Ishikawa (cell line): Measurements from ENCODE around the gene EBP.

ENCODE experiments used
- CEBPB ChIP-seq: IDR thresholded peaks from 2 replicates; pipeline ENCODE4 v1.6.1; 2012
- CREB1 ChIP-seq: IDR thresholded peaks from 2 replicates; pipeline ENCODE4 v1.6.1; 2012; ENCODE audit warnings: low read depth
- EGR1 ChIP-seq: IDR thresholded peaks from 2 replicates; pipeline ENCODE4 v1.6.1; 2012
- EP300 ChIP-seq: IDR thresholded peaks from 2 replicates; pipeline ENCODE4 v1.6.1; 2012; ENCODE audit warnings: borderline replicate concordance
- FOXM1 ChIP-seq: IDR thresholded peaks from 2 replicates; pipeline ENCODE4 v1.6.1; 2012; ENCODE audit warnings: low read depth, borderline replicate concordance
- NFIC ChIP-seq: IDR thresholded peaks from 2 replicates; pipeline ENCODE4 v1.6.1; 2012
- RAD21 ChIP-seq: IDR thresholded peaks from 2 replicates; pipeline ENCODE4 v1.6.1; 2012; ENCODE audit warnings: low read depth
- TAF1 ChIP-seq: IDR thresholded peaks from 2 replicates; pipeline ENCODE4 v1.6.1; 2012; ENCODE audit warnings: low read depth, mild to moderate bottlenecking
- TCF12 ChIP-seq: IDR thresholded peaks from 2 replicates; pipeline ENCODE4 v1.6.1; 2012; ENCODE audit warnings: low read depth
- TEAD4 ChIP-seq: IDR thresholded peaks from 2 replicates; pipeline ENCODE4 v1.6.1; 2012
- YY1 ChIP-seq: IDR thresholded peaks from 2 replicates; pipeline ENCODE4 v1.6.1; 2012; ENCODE audit warnings: low read depth
- ZBTB7A ChIP-seq: IDR thresholded peaks from 2 replicates; pipeline ENCODE4 v1.6.1; 2012; ENCODE audit warnings: low read depth
- TF ChIP-seq, protein P1 (sequence below): IDR thresholded peaks from 2 replicates; pipeline ENCODE4 v1.6.1; 2012; ENCODE audit warnings: low read depth, mild to moderate bottlenecking
- TF ChIP-seq, protein P2 (sequence below): IDR thresholded peaks from 2 replicates; pipeline ENCODE4 v1.6.1; 2012
- TF ChIP-seq, protein P3 (sequence below): IDR thresholded peaks from 2 replicates; pipeline ENCODE4 v1.6.1; 2012

The EBP gene

DNA sequence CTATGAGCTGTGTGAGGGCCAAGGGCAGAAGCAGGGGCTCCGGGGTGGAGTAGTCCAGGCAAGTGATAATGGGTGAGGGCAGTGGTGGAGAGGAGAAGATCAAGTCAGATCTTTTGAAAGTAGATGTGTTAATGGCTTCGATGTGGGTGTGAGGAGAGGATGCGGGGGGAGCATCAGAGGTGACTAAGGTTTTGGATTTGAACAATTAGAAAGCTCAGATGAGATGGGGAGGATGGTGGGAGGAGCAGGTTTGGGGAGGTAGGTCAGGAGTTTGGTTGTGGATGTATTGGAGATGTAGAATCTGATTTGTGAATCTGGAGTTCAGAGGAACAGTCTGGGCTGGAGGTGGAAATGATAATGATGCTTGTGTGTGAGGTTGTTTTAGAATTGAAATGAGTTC lies 41.0 kb upstream of the EBP start:
- no peak for TF ChIP-seq RAD21
- TF ChIP-seq, protein P1, sequence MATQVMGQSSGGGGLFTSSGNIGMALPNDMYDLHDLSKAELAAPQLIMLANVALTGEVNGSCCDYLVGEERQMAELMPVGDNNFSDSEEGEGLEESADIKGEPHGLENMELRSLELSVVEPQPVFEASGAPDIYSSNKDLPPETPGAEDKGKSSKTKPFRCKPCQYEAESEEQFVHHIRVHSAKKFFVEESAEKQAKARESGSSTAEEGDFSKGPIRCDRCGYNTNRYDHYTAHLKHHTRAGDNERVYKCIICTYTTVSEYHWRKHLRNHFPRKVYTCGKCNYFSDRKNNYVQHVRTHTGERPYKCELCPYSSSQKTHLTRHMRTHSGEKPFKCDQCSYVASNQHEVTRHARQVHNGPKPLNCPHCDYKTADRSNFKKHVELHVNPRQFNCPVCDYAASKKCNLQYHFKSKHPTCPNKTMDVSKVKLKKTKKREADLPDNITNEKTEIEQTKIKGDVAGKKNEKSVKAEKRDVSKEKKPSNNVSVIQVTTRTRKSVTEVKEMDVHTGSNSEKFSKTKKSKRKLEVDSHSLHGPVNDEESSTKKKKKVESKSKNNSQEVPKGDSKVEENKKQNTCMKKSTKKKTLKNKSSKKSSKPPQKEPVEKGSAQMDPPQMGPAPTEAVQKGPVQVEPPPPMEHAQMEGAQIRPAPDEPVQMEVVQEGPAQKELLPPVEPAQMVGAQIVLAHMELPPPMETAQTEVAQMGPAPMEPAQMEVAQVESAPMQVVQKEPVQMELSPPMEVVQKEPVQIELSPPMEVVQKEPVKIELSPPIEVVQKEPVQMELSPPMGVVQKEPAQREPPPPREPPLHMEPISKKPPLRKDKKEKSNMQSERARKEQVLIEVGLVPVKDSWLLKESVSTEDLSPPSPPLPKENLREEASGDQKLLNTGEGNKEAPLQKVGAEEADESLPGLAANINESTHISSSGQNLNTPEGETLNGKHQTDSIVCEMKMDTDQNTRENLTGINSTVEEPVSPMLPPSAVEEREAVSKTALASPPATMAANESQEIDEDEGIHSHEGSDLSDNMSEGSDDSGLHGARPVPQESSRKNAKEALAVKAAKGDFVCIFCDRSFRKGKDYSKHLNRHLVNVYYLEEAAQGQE, result no peak
- no peak for TF ChIP-seq EP300
- no peak for TF ChIP-seq NFIC
- no peak for TF ChIP-seq YY1
- TF ChIP-seq CREB1, result no peak
- no peak for TF ChIP-seq EGR1
- TF ChIP-seq TEAD4, result no peak

DNA sequence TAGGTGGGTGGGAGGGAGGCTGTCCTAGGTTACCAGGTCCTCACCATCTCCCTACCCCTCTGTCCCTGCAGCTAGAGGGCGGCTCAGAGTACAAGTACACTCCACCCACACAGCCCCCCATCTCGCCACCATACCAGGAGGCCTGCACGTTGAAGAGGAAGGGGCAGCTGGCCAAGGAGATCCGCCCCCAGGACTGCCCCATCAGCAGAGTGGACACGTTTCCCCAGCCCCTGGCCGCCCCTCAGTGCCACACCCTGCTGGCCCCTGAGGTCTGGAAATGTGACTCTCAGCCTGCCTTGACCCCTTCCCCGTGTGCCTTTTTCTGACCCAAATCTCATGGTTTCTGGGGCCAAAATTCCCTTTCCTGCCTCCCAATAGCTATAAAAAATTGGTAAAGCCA lies 39.1 kb upstream of the EBP start:
- TF ChIP-seq FOXM1 (no peak), CREB1 (no peak), TEAD4 (no peak), CEBPB (no peak), TAF1 (no peak), TCF12 (no peak), RAD21 (no peak)
- TF ChIP-seq, protein P2, sequence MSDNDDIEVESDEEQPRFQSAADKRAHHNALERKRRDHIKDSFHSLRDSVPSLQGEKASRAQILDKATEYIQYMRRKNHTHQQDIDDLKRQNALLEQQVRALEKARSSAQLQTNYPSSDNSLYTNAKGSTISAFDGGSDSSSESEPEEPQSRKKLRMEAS, result no peak
- TF ChIP-seq, protein P3, sequence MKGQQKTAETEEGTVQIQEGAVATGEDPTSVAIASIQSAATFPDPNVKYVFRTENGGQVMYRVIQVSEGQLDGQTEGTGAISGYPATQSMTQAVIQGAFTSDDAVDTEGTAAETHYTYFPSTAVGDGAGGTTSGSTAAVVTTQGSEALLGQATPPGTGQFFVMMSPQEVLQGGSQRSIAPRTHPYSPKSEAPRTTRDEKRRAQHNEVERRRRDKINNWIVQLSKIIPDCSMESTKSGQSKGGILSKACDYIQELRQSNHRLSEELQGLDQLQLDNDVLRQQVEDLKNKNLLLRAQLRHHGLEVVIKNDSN, result no peak
- TF ChIP-seq, protein P1, result no peak

DNA sequence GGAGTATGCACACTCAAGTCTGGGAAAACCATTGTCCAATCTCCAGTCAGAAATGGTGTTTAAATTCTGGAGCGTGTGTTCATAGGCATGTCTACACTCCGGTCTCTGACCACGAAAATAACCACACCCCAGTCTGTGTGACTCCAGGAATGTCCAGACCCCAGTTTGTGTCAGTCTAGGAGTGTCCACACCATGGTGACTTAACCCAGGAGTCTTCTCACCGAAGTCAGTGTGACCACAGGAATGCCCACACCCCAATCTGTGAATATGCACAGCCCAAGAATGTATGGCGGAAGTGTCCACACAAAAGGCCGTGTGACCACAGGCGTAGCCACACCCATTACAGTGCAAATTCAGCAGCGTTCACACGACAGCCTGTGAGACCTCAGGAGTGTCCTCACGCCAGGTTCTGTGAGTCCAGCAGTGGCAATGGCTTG lies 34.2 kb upstream of the EBP start:
- TF ChIP-seq, protein P1, result no peak
- TF ChIP-seq CEBPB, result no peak
- TF ChIP-seq, protein P3, result 0 out of 2 replicates have a peak, but pooled peaks have one; percentile 10
- TF ChIP-seq FOXM1, result peak; percentile 33; the same call in 1 of the 2 replicates
- TF ChIP-seq, protein P2, result no peak
- no peak for TF ChIP-seq NFIC
- no peak for TF ChIP-seq CREB1
- TF ChIP-seq YY1, result no peak
- no peak for TF ChIP-seq TAF1
- no peak for TF ChIP-seq ZBTB7A
- peak; percentile 67; the same call in 1 of the 2 replicates for TF ChIP-seq TEAD4
- no peak for TF ChIP-seq RAD21
- TF ChIP-seq EGR1, result no peak
- TF ChIP-seq TCF12, result peak; percentile 63
- no peak for TF ChIP-seq EP300

DNA sequence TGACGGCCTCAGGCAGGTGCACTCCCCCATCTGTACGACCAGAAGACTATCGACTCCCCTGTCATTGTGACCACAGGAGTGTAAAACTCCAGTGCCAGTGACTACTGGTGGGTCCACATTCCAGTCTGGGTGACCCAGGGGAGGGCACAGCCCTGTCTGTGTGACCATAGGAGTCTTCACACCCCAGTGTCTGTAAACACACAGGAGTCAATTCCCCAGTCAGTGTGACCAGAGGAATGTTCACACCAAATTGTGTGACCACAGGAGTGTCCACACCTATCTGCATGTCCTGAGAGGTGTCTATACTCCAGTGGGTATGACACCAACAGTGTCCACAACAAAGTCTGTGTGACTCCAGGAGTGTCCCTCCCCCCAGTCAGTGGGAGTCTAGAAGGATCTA lies 33.6 kb upstream of the EBP start:
- TF ChIP-seq TCF12 (no peak), FOXM1 (no peak), TAF1 (no peak), RAD21 (no peak), EGR1 (no peak), ZBTB7A (no peak), TEAD4 (no peak), NFIC (no peak), CEBPB (no peak), CREB1 (no peak), YY1 (no peak), EP300 (no peak)
- TF ChIP-seq, protein P2, result no peak
- TF ChIP-seq, protein P1, result no peak
- TF ChIP-seq, protein P3, result no peak
